SK-N-SH (cell line): ENCODE data around the gene SPSB3. TPM values are rescaled to one million over a fixed set of nuclear protein-coding genes. Genes with fewer than 3 reads are reported as not detected.

Source experiments
- CTCF ChIA-PET: fragments of 300-600, 350-600 bp; formaldehyde crosslinking; extraction: SDS; loops from one replicate; lab custom pipeline; 2021; lab: Yijun Ruan, JAX
- POLR2A ChIA-PET: fragments of 350-600 bp; sonication (Branson Sonifier 250); formaldehyde crosslinking; extraction: SDS; loops from one replicate; lab custom pipeline; 2020; ENCODE audit warnings: antibody characterized with exemption, inconsistent platforms; lab: Yijun Ruan, JAX
- DNase-seq: peaks from one replicate; pipeline ENCODE4 v3.0.0; 2012
- H2AFZ ChIP-seq: fragments of 200-600 bp; sonication (generic); 2 replicates; pipeline ENCODE4 v1.8.1; 2016; ENCODE audit warnings: antibody characterized with exemption, mild to moderate bottlenecking, low read depth
- H3F3A ChIP-seq: fragments of 200-600 bp; sonication (generic); replicated peaks from 2 replicates; pipeline ENCODE3; 2016; ENCODE audit warnings: antibody characterized with exemption, mild to moderate bottlenecking; ENCODE audit not compliant: insufficient read depth
- H3K27ac ChIP-seq, 2 experiments: fragments of 200-500 bp in 1 of 2; fragments of 200-600 bp in 1 of 2; sonication (Bioruptor generic) in 1 of 2; sonication (generic), shearing (Covaris generic) in 1 of 2; 2 replicates each; pipeline versions ENCODE4 v1.5.1 to v1.6.1; 2014 to 2016; ENCODE audit warnings: low read depth in 2 of 2, inconsistent platforms in 1 of 2, low read length in 1 of 2, mild to moderate bottlenecking in 1 of 2, mixed read lengths in 1 of 2
- H3K27me3 ChIP-seq: fragments of 200-600 bp; sonication (generic), shearing (Covaris generic); 2 replicates; pipeline ENCODE4 v1.6.1; 2016; ENCODE audit warnings: mixed run types; ENCODE audit not compliant: insufficient read depth
- H3K36me3 ChIP-seq, 2 experiments: fragments of 200-500 bp in 1 of 2; fragments of 200-600 bp in 1 of 2; sonication (Bioruptor generic) in 1 of 2; sonication (generic) in 1 of 2; replicated peaks in 1 of 2; 2 replicates each; pipeline versions ENCODE3 to v1.5.1; 2014 to 2016; ENCODE audit warnings: low read length in 1 of 2, mild to moderate bottlenecking in 1 of 2; ENCODE audit not compliant: insufficient read depth in 2 of 2, control insufficient read depth in 1 of 2
- H3K4me1 ChIP-seq, 2 experiments: fragments of 200-500 bp in 1 of 2; fragments of 200-600 bp in 1 of 2; sonication (Bioruptor generic) in 1 of 2; sonication (generic), shearing (Covaris generic) in 1 of 2; 2 replicates each; pipeline versions ENCODE4 v1.5.1 to v1.6.1; 2014 to 2016; ENCODE audit warnings: low read depth in 1 of 2, low read length in 1 of 2, mixed run types in 1 of 2; ENCODE audit not compliant: insufficient read depth in 2 of 2, control insufficient read depth in 1 of 2
- H3K4me2 ChIP-seq: fragments of 200-600 bp; sonication (generic), shearing (Covaris generic); 2 replicates; pipeline ENCODE4 v1.6.1; 2017; ENCODE audit warnings: mixed run types
- H3K4me3 ChIP-seq, 2 experiments: fragments of 200-500 bp in 1 of 2; fragments of 200-600 bp in 1 of 2; sonication (Bioruptor generic) in 1 of 2; sonication (generic), shearing (Covaris generic) in 1 of 2; 2 replicates each; pipeline versions ENCODE4 v1.5.1 to v1.8.1; 2014 to 2016; ENCODE audit warnings: low read depth in 2 of 2, inconsistent platforms in 1 of 2, low read length in 1 of 2, mild to moderate bottlenecking in 1 of 2, mixed read lengths in 1 of 2, moderate library complexity in 1 of 2
- H3K79me2 ChIP-seq: fragments of 200-600 bp; sonication (generic); 2 replicates; pipeline ENCODE4 v1.8.1; 2017; ENCODE audit warnings: mild to moderate bottlenecking; ENCODE audit not compliant: insufficient read depth
- H3K9ac ChIP-seq: fragments of 200-600 bp; sonication (generic); 2 replicates; pipeline ENCODE4 v1.6.1; 2017; ENCODE audit warnings: mixed run types
- H3K9me2 ChIP-seq: fragments of 200-600 bp; sonication (generic); 2 replicates; pipeline ENCODE4 v1.6.1; 2017; ENCODE audit warnings: mixed run types
- H3K9me3 ChIP-seq: fragments of 200-600 bp; sonication (generic); 2 replicates; pipeline ENCODE4 v1.6.1; 2017; ENCODE audit warnings: mixed run types, mild to moderate bottlenecking, moderate library complexity
- H4K20me1 ChIP-seq: fragments of 200-600 bp; sonication (generic); 2 replicates; pipeline ENCODE4 v1.6.1; 2017; ENCODE audit warnings: mild to moderate bottlenecking, mixed run types; ENCODE audit not compliant: insufficient read depth
- FOXM1 ChIP-seq: IDR thresholded peaks from 2 replicates; pipeline ENCODE4 v1.4.0; 2012; ENCODE audit warnings: low read depth, mild to moderate bottlenecking
- MAX ChIP-seq: IDR thresholded peaks from 2 replicates; pipeline ENCODE4 v1.4.0; 2012; ENCODE audit warnings: low read depth
- POLR2AphosphoS5 ChIP-seq: IDR thresholded peaks from 2 replicates; pipeline ENCODE4 v1.6.1; 2012; ENCODE audit warnings: low read depth, low read length
- USF2 ChIP-seq: fragments of 150-350 bp; IDR thresholded peaks from 2 replicates; pipeline ENCODE4 v1.6.1; 2017; ENCODE audit warnings: antibody characterized with exemption, low read length, low read depth, borderline replicate concordance
- WGBS: methylation state at CpG from one replicate; pipeline ENCODE4 v1.1.6; 2017; ENCODE audit warnings: low lambda C conversion rate; 5-methylcytosine and 5-hydroxymethylcytosine counted together
- polyA plus RNA-seq, 3 experiments: library from polyadenylated mRNA; depleted of rRNA; stranded (reverse); fragments of >200 nt; gene quantifications; 2 replicates each; pipeline ENCODE4 v1.2.3, GENCODE V29; 2012

Gene SPSB3
- polyA plus RNA-seq, 1 of the 3 experiments (the other 2 are of a cell fraction): 40.6 TPM

GRCh38 chr16:1772362-1772907 is 9.9 kb downstream of the SPSB3 start, which contains the start of gene EME2:
Gene EME2, plus strand, starts transcription at chr16:1772810. Its CDS starts 418 bp downstream, at chr16:1773228.
- Histone ChIP-seq H3K9me2 (no peaks in the 10 kb centered on the region), H3K79me2 (peaks cover 31% of the 10 kb centered on the region), H3K9ac (peak within 1 kb of the TSS; percentile 93), H3K4me3 (peak within 1 kb of the TSS; percentile 90 to 91), H4K20me1 (0 out of 2 replicates have a peak, but pooled peaks cover 11% of the 10 kb centered on the region), H2AFZ (no peak within 1 kb of the TSS), H3K27ac (peak within 1 kb of the TSS; percentile 78 to 92), H3K9me3 (no peaks in the 10 kb centered on the region), H3K27me3 (no peaks in the 10 kb centered on the region), H3F3A (peaks cover 11% of the 10 kb centered on the region), H3K36me3 (peaks cover 6 to 41% of the 10 kb centered on the region in 2 experiments), H3K4me2 (peak within 1 kb of the TSS; percentile 95), H3K4me1 (peaks cover 0 to 32% of the 10 kb centered on the region in 2 experiments; a peak in 2 of 4 replicates)
- TF ChIP-seq MAX: 0 out of 2 replicates have a peak, but pooled peaks have one; percentile 18
- no peak for TF ChIP-seq POLR2AphosphoS5
- POLR2A ChIA-PET: interaction anchor here (0.6 to 3.8 kb wide), 5 partner anchors 10 to 382 kb away, joined by 3 to 24 read pairs (median 5); partner anchors contain the start of genes JPT2, MAPK8IP3, NUBP2 and SPSB3
- 2% methylated on average over 33 of the region's 53 CpGs for WGBS
- CTCF ChIA-PET: interaction anchor here (0.6 to 4.4 kb wide), 9 partner anchors 9 to 410 kb away, joined by 3 to 40 read pairs (median 3); partner anchors contain the start of genes FAHD1, HAGH, MAPK8IP3 and NUBP2
- peak; percentile 52 for DNase-seq

GRCh38 chr16:1771864-1772361 is 10.5 kb downstream of the SPSB3 start:
- Histone ChIP-seq H3K4me3 (peak overlapping the region; percentile 90 to 91), H3K27ac (peak overlapping the region; percentile 78 to 92; a peak in 3 of 4 replicates), H2AFZ (no peak overlapping the region), H3K9me3 (no peaks in the 10 kb centered on the region), H3K79me2 (peaks cover 31% of the 10 kb centered on the region), H4K20me1 (0 out of 2 replicates have a peak, but pooled peaks cover 11% of the 10 kb centered on the region), H3K4me1 (peaks cover 0 to 32% of the 10 kb centered on the region in 2 experiments; a peak in 2 of 4 replicates), H3F3A (peaks cover 11% of the 10 kb centered on the region), H3K27me3 (no peaks in the 10 kb centered on the region), H3K9ac (peak overlapping the region; percentile 93; the same call in 1 of the 2 replicates), H3K4me2 (peak overlapping the region; percentile 95), H3K36me3 (peaks cover 6 to 41% of the 10 kb centered on the region in 2 experiments), H3K9me2 (no peaks in the 10 kb centered on the region)
- no peak for DNase-seq
- ChIA-PET CTCF (interaction anchor here (0.6 to 4.4 kb wide), 4 partner anchors 9 to 887 kb away, joined by 3 to 40 read pairs (median 8); partner anchors contain the start of genes MAPK8IP3, NUBP2 and SPSB3), POLR2A (interaction anchor here (1.2 to 3.8 kb wide), 3 partner anchors 10 to 200 kb away, joined by 5 to 24 read pairs (median 5); partner anchors contain the start of genes JPT2, NUBP2, SPSB3 and TBL3)
- TF ChIP-seq MAX (0 out of 2 replicates have a peak, but pooled peaks have one; percentile 3), FOXM1 (no peak), USF2 (no peak)
- WGBS: 17% methylated on average over 20 of the region's 22 CpGs
